HG02884 (cell line): ENCODE results near the gene ACOX3.
"Not testable (repeated sequence)": the region's sequence is repeated elsewhere in the genome, so short reads cannot be mapped to it uniquely, and the experiment has no call there.

Experiments
- ATAC-seq: cut with Tn5 transposase; IDR thresholded peaks from one replicate; pipeline ENCODE4 v1.9.1; 2021; ENCODE audit warnings: mild to moderate bottlenecking, moderate library complexity; ENCODE audit not compliant: unreplicated experiment

The ACOX3 gene

DNA sequence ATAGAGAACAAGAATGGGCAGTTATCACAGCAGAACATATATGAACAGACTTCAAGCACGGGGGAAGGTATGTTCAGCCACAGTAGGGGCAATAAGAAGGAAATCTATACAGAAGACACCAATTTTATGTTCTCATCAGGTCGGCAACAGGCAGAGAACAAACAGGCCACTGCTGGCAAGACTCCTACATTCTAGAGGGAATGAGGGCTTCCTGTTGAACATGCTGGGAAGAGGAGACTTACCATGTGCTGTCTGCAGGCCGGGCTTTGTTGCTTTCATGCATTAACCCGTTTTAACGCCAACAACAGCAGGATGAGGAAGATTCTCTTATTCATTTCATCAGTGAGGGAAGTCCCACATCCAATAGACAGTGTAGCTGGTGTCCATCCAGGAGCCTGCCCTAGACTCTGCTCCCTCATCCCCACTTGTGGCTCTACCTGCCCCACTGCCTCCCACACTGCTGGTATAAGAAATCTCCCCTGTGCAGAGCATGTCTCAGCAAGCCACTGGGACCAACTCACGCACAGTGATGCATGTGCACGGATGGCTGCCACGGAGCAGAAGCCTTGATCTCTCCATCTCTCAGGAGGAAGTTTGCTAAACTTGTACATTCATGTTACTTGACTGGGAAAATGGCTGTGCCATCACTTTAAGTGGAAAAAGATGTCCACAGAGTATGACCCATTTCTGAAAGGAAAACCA is 84.5 kb downstream of the ACOX3 start:
- no peak for ATAC-seq

DNA sequence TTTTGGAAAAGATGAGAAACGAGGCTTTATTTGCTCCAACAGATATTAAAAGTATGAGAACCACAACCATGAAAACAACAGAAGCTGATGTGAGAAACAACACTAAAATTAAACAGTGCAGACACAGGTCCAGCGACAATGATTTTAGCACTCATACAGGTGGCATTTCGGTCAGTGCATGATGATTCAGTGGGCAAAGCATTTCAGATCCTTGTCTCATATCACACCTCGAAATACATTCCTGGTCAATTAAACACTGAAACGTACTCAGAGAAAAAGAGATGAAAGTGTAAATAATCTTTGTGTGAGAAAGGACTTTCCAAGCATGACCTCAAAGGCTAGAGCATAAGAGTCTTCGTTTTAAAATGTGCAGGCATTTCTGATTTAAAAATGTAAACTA is 85.2 kb downstream of the ACOX3 start:
- no peak for ATAC-seq

DNA sequence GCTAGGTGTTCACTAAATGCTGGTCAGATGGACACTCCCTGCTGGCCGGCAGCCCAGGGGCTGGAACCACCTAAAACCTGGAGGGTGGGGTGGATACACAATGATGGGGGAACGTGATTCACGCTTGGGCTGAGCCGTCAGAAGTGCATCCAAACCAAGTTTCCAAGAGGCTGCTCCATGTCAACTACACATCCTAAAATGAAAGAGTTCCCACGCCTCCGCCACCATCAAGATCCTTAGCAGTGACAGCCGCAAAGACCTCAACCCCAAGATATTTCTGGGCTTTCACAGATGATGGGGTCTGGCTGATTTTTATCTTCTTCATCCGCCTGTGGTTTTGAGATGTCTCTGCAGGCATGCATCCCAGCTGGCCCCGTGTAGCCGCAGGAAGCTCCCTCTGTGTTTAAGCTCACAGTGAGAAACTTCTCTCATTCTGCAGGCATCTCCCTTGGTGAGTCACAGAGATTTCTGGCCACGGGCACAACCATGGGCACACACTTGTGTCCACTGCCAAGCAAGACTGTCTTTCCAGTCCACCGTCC is 86.5 kb downstream of the ACOX3 start:
- ATAC-seq, result no peak

DNA sequence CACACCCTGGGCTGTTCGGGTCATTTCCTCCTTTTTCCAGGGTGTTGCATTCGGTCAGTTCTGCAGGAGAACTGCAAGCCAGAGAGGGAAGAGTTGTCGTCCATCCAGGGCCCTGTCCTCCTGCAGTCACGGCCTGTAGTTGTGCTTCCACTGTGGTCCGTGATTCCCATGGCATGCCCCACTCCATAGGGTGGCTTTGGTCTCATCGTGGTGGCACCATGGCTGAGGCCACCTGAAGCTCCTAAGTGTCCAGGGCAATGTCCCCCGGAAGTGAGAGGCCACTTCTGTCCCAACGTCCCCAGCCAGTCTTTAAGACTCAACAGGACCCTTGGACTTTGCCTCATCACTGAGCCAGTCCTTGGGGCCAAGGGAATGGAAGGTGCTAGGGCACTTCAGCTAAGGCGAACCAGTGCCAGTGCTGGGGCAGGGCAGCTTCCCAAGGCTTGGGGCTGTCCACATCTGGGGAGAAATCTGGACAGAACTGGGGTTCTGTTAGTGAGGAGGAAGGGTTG is 87.3 kb downstream of the ACOX3 start:
- ATAC-seq, result no peak

DNA sequence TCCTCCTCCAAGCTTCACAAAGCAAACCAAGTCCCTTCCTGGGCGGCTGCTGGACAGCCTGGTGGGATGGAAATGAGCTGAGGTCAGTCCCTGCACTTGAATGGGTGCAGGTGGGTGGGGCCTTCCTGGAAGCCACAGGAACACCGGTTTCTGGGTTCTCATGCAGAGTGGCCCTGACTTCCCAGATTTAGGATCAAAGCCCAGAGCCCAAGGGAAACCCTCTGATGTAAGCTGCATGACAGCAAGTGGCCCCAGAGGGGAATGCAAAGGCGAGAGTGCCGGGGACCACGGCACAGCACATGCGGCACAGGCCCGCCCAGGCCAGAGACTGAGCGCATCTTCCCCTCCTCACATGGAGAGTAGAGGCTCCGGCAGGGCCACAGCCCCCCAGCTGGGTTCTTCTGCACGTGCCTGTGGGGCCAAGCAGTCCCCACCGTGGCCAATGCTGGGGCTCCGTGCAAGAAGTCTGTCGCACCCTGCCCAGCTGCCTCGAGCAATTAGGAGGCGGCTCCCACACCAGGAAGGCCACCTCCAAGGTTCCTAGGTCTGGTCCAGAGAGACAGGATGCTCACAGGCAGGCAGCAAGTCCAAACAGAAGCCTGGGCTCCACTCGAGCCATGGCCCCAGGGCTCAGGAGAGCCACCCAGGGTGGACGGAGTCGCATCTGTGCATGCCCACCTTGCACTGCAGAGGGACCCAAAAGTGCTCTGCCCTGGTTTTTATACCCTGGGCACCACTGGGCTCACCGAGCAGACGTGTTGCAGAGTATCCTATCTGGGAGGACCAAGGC is 88.0 kb downstream of the ACOX3 start:
- ATAC-seq, result no peak

DNA sequence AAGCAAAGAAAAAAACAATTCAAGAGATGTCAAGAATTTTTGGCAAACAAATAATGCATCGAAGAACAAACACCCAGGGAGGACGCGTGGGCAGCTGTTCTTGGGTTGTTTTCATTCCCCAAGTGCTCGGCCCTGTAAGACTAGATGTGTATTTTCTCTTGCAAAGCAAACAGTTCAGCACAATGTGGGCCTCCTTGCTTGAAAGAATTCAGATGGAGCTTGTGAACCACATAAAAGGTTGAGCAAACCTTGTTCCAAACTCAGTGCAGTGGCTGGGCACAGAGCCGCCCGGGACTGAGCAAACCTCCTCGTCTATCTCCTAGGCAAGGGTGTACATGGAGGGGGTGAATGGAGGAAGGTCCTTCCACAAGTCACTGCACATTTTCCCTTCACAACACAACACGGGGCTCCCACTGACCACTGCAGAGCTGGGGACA is 88.6 kb downstream of the ACOX3 start:
- ATAC-seq, result no peak

DNA sequence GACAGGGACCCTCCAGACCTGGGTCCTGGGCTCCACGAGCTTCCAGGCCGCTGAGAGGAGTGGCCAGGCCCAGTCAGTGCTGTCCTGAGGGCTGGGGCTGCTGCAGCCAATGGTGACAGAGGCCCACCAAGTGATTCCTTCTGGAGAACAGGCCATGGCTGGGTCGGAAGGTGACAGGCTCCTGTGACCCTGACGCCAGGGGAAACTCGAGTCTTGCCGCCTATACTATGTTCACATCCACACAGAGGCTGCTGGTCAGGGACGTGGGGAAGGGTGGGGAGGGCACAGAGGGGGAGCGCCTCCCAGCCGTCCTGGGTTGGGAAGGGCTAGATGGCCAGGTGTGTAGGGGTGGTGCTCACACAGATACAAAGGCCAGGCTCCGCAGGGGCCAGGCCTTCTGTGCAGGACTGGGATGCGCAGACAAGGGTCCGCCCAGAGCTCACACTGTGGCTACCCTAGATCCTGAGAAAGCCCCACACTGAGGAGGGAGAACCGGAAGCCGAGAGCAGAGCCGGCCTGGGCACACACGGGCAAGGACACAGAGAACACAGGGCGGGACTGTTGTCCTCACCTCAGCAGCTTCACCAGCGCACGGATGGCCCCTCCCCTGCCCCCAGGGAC is 89.6 kb downstream of the ACOX3 start:
- ATAC-seq, result no peak

DNA sequence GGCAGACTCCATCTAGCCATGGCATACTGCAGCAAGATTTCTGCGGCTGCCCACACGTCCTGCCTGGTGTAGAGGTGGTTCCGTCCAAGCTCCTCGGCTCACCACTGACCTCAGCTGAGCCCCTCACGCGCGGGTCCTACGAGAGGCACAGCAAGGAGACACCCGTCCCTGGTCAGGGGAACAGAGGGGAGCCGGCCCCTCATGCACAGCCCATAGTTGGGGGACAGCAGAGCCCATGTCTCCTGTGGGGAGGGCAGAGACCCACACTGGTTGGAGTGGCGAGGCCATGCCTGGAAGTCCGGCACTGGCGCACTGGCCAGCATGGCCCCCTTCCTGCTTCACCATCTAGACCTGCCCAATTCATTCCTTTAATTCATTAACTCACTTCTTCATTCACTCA is 90.2 kb downstream of the ACOX3 start:
- no peak for ATAC-seq

DNA sequence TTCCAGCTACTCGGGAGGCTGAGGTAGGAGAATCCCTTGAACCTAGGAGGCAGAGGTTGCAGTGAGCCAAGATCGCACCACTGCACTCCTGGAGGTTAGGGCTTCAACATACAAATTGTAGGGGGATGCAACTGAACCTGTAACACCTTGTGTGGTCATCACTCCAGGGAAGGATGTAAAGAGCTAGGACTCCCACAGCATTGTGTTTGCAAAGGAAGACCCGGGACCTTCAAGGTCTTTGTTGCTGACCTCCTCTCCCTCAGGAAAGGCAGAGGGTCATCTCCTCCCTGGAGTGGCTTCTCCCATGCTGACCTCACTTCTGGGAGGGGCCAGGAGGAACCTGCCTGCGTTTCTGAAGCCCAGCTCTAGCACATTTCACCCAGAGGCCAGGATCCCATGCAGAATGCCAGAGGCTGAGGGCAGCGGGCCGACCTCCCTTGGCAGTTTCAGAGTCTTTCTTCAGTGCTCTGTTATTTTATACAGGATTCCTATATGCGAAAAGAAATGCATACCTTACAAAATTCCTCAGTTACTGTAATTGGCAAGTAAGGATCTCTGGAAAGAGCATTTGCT is 90.8 kb downstream of the ACOX3 start:
- ATAC-seq, result no peak

DNA sequence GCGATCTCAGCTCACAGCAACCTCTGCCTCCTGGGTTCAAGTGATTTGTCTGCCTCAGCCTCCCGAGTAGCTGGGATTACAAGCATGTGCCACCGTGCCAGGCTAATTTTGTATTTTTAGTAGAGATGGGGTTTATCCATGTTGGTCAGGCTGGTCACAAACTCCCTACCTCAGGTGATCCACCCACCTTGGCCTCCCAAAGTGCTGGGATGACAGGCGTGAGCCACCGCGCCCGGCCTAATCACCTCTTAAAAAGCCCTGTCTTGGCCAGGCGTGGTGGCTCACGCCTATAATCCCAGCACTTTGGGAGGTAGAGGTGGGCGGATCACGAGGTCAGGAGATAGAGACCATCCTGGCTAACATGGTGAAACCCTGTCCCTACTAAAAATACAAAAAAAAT is 91.3 kb downstream of the ACOX3 start:
- not testable (repeated sequence) for ATAC-seq

DNA sequence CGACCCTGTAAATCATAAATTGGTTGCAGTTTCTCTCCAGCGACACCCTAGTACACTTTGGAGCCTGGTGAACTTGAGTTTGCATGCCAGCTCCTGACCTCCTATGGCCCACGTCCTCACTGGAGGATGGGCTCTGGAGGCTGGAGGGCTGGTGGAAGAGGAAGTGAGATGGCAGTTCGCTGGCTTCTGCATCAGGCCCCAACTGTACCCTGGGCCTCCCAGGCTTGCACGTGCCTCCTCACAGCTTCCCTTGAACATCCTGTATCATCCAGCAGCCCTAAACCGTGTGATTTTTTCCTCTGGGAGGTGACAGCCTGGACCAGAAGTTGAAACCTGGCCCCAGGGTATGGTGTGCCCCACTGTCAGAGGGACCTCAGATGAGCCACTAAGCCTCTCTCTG is 92.5 kb downstream of the ACOX3 start:
- no peak for ATAC-seq

DNA sequence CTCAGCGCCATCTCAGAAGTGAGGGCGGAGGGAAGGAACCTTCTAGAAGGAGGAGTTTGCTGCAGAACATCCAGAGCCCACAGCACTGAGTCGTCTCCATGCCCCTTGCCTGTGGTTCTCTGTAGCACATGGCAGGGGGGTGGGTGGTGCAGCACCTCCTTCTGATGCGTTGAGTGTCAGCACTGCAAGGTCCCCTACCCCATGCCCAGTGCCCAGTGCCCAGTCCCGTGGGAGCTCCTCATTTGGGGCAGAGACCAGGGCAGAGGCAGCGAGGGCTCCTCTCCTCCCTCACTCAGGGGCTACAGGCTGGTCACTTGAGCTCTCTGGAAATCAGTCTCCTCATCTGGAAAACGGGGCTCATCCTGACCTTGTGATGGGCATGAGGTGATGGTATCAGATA is 92.9 kb downstream of the ACOX3 start:
- no peak for ATAC-seq

DNA sequence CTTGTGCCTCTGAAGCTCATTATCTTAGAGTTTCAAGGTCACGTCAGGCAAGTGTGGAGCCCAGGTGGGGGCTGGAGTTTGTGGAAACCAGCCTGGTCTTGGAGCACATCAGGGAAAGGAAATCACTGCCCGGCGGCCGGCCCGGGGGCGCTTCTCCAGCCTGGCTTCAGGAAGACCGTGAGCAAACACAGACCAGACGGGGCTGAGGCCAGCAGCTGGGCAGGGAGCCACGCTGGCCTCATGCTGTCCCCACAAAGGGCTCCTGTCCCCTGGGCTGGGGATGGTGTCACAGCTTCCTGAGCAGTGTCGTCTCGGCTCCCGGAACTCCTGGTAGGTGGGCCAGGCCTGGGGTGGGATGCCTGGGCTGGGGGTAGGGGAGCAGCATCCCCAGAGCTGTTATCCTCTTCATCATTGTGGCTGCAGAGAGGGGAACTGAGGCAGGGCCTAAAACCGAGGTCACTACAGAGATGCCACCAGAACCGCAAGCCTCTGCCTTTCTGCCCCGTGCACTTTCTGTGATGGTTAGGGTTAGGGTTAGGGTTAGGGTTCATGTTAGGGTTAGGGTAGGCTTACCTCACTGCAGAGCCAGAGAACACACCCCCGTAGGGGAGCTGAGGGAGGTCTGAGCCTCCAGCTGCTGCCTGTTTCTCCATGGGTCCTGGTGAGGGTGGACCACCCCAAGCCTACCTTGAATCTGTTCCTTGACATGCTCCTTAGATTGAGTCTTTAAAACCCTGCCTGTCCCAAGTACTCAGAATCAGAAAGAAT is 93.5 kb downstream of the ACOX3 start:
- no peak for ATAC-seq

DNA sequence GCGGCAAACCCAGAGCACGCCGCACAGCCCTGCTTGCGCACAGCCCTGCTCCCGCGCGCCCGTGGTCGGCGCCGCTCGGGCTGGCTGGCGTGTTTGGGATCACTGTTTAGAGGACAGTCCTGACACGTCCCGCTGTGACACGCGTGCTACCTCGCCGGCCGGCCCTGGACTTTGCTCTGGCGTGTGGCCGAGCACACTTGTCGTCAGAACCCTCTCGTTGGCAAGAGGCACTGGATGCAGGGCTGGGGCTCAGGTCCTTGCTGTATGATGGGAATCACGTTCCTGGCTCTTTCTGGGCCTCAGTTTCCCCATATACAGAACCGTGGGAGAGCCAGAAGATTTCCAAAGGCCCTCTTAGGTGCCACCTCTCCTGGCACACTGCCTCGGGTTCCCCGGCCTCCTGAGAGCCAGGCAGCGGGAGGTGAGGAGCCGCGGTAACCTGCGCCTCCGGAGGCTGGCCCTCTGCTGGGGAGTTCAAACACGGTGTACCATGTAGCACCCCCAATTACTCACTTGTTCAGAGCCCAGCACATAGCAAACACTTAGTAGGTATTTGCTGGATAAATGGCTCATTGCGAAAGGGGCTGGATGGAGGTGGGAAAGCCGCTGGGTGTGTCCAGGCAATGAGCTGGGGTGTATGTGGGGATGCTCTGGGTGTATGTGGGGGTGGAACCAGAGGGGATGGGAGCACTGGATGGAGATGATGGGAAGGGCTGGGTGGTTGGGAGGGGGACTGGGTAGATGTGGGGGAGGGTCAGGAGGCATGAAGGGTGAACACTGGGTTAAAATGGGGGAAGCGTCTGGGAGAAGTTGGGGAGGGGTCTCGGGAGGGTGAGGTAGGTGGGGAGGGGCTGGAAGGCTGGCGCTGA is 94.3 kb downstream of the ACOX3 start:
- ATAC-seq, result no peak

DNA sequence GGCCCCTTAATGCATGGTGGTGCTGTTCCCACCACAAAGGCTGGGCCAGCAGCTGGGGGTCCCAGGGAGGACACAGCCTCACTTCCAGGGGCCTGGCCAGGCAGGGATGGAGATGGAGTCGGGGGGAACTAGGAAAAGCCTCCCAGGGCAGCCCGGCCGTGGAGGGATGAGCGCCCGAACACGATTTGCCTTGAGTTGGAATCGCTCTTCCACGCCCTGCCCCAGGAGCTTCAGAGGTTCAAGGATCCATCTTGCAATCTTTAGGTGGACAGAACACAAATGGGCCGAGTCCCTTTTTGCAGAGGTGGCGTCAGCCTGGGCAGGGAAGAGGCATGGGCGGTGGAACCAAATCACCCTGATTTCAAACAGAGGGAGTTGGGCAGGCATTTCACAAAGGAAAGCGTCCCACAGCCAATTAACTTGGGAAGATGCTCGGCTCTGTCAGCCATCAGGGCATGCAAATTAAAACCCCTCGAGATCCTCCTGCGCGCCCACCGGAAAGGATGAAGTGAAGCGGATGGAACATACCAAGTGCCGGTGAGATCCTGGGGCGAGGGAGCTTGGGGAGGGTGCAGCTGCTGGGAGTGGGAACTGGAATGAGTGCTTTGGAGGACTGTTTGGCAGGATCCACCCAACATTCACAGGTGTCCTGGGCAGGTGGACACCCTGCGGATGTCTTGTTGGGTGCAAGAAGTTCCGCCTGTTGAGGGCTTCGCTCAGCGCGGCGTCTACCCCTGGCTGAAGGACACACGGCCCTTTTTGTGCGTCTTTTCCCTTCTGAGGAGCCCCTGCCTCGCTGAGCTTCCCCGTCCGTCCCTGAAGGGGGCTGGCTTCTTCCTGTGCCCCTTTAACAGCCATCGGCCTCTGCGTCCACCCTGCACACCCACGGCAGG is 95.2 kb downstream of the ACOX3 start:
- ATAC-seq, result no peak

DNA sequence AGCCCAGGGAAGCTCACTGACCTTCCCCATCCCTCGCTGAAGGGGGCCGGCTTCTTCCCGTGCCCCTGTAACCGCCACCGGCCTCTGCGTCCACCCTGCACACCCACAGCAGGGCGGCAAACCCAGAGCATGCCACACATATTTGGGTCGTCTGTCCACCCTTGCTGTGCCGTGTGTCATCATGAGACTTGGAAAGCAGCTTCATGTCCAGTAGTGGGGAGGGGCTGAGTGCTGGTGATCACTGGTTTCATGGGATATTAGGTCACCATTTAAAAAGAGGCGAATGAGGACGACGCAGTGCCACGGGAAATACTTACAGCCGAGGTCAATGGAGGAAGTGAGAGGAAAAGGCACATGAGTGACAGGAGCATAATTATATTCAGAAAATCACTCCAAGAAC is 96.1 kb downstream of the ACOX3 start:
- no peak for ATAC-seq

DNA sequence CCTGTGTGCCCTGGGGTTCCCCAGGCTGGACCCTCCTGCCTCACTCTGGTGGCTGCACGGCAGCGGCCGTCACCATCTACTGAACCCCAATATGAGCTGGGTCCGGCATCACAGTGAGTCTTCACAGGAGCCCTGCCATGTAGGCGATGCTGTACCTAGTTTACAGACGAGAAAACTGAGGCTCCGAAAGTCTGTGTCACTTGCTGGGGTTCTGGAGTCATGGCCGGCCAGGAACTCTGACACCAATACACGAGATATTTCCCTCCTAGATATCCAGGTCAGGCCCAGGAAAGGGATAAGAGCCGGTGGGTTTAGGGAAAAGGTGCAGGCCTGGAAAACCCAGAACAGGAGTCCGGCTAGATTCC is 96.6 kb downstream of the ACOX3 start:
- ATAC-seq, result no peak

DNA sequence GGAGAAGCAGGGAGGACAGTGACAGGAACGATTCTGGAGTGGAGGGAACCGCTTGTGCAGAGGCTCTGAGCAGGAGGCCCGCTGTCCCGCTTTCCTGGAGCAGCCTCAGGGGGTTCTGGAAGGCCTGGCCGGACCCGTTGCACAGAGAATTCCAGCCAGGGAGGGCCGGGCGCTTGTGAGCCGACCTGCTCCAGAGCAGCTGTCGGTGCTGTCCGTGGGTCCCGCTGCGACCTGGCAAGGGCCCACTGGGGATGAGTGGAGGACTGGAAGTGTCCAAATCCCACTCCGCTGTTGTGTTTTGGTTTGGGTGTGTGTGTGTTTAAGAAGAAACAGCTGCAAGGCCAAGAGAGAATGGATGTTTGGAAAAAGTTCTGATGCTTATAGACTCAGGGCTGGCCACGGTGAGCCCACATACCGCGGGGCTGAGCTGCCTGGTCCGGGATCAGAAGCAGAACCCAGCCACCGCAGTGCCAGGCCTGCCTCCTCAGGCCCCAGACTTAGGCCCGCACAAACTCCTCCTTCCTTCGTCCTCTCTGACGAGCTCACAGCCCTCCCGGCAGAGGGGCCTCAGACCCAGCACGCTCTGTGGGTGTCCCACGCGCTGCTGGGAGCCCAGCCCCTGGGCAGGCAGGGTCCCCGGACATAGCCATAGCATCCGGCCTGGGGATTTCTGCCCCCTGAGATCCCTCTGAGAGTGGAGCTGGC is 97.1 kb downstream of the ACOX3 start:
- no peak for ATAC-seq
